H9 (cell line): ENCODE measurements around the gene MAN1A1. TPM values are rescaled to one million over a fixed set of nuclear protein-coding genes. Genes with fewer than 3 reads are reported as not detected.

ENCODE experiments used
- DNase-seq: peaks from one replicate; pipeline ENCODE4 v3.0.0-alpha.2; 2017
- H2AFZ ChIP-seq: one replicate; pipeline ENCODE4 v1.6.1; 2013; ENCODE audit warnings: mild to moderate bottlenecking, low read length, control low read depth, moderate library complexity
- H2AK5ac ChIP-seq: 2 replicates; pipeline ENCODE4 v1.6.1; 2013; ENCODE audit warnings: low read length, control low read depth, mixed read lengths; ENCODE audit not compliant: insufficient read length
- H2BK120ac ChIP-seq: one replicate; pipeline ENCODE4 v1.6.1; 2013; ENCODE audit warnings: low read depth, mild to moderate bottlenecking, low read length, control low read depth, inconsistent platforms; ENCODE audit not compliant: poor library complexity, severe bottlenecking
- H2BK12ac ChIP-seq: 2 replicates; pipeline ENCODE4 v1.6.1; 2013; ENCODE audit warnings: low read length, control low read depth, mixed read lengths, low read depth; ENCODE audit not compliant: insufficient read length
- H2BK15ac ChIP-seq: 2 replicates; pipeline ENCODE4 v1.6.1; 2013; ENCODE audit warnings: low read depth, low read length, control low read depth
- H2BK20ac ChIP-seq: one replicate; pipeline ENCODE4 v1.6.1; 2013; ENCODE audit warnings: low read depth, mild to moderate bottlenecking, low read length, control low read depth, inconsistent platforms; ENCODE audit not compliant: poor library complexity, severe bottlenecking
- H2BK5ac ChIP-seq: 2 replicates; pipeline ENCODE4 v1.6.1; 2013; ENCODE audit warnings: low read length, control low read depth, mixed read lengths; ENCODE audit not compliant: insufficient read length
- H3K14ac ChIP-seq: 2 replicates; pipeline ENCODE4 v1.6.1; 2013; ENCODE audit warnings: low read length, control low read depth; ENCODE audit not compliant: insufficient read depth
- H3K18ac ChIP-seq: 2 replicates; pipeline ENCODE4 v1.6.1; 2013; ENCODE audit warnings: low read depth, mild to moderate bottlenecking, mixed read lengths, low read length, control low read depth; ENCODE audit not compliant: insufficient read length
- H3K23ac ChIP-seq: 2 replicates; pipeline ENCODE4 v1.6.1; 2013; ENCODE audit warnings: low read length, control low read depth, mixed read lengths, low read depth; ENCODE audit not compliant: insufficient read length
- H3K23me2 ChIP-seq: 2 replicates; pipeline ENCODE4 v1.6.1; 2013; ENCODE audit warnings: low read depth, mild to moderate bottlenecking, mixed read lengths, low read length, control low read depth; ENCODE audit not compliant: insufficient read length, poor library complexity, severe bottlenecking
- H3K27ac ChIP-seq: 2 replicates; pipeline ENCODE4 v1.5.1; 2013; ENCODE audit warnings: low read length, control low read depth, mixed read lengths, low read depth; ENCODE audit not compliant: insufficient read length
- H3K27me3 ChIP-seq: 2 replicates; pipeline ENCODE4 v1.6.1; 2013; ENCODE audit warnings: low read length, control low read depth, inconsistent platforms; ENCODE audit not compliant: insufficient read depth
- H3K4ac ChIP-seq: 2 replicates; pipeline ENCODE4 v1.6.1; 2013; ENCODE audit warnings: low read depth, mild to moderate bottlenecking, control low read depth, inconsistent platforms, low read length, moderate library complexity
- H3K4me1 ChIP-seq: 2 replicates; pipeline ENCODE4 v1.6.1; 2013; ENCODE audit warnings: low read length, control low read depth, inconsistent platforms; ENCODE audit not compliant: insufficient read depth
- H3K4me2 ChIP-seq: 2 replicates; pipeline ENCODE4 v1.6.1; 2013; ENCODE audit warnings: low read length, control low read depth, mixed read lengths; ENCODE audit not compliant: insufficient read length, insufficient read depth
- H3K56ac ChIP-seq: 2 replicates; pipeline ENCODE4 v1.6.1; 2013; ENCODE audit warnings: low read depth, mild to moderate bottlenecking, mixed read lengths, low read length, control low read depth; ENCODE audit not compliant: insufficient read length
- H3K79me1 ChIP-seq: 2 replicates; pipeline ENCODE4 v1.6.1; 2013; ENCODE audit warnings: low read depth, mild to moderate bottlenecking, moderate library complexity, low read length, control low read depth, inconsistent platforms; ENCODE audit not compliant: insufficient read depth, poor library complexity, severe bottlenecking
- H3K79me2 ChIP-seq: 2 replicates; pipeline ENCODE4 v1.6.1; 2013; ENCODE audit warnings: low read length, control low read depth, inconsistent platforms; ENCODE audit not compliant: insufficient read depth
- H3K9ac ChIP-seq: 2 replicates; pipeline ENCODE4 v1.6.1; 2013; ENCODE audit warnings: low read length, control low read depth, mixed read lengths; ENCODE audit not compliant: insufficient read length; ENCODE audit errors: extremely low read depth
- H3K9me3 ChIP-seq: one replicate; pipeline ENCODE4 v1.6.1; 2013; ENCODE audit warnings: low read depth, low read length, inconsistent platforms; ENCODE audit not compliant: control insufficient read depth
- H3T11ph ChIP-seq: one replicate; pipeline ENCODE4 v1.6.1; 2013; ENCODE audit warnings: mild to moderate bottlenecking, low read length, control low read depth, inconsistent platforms
- H4K20me1 ChIP-seq: one replicate; pipeline ENCODE4 v1.6.1; 2013; ENCODE audit not compliant: control insufficient read depth, insufficient read length, insufficient read depth
- H4K5ac ChIP-seq: 2 replicates; pipeline ENCODE4 v1.6.1; 2013; ENCODE audit warnings: low read depth, mild to moderate bottlenecking, mixed read lengths, low read length, control low read depth; ENCODE audit not compliant: insufficient read length
- H4K8ac ChIP-seq: replicated peaks from 2 replicates; pipeline ENCODE4 v1.6.1; 2013; ENCODE audit warnings: low read length, control low read depth, mixed read lengths, low read depth; ENCODE audit not compliant: insufficient read length
- H4K91ac ChIP-seq: 2 replicates; pipeline ENCODE4 v1.6.1; 2013; ENCODE audit warnings: low read depth, mild to moderate bottlenecking, moderate library complexity, mixed read lengths, low read length, control low read depth; ENCODE audit not compliant: insufficient read length
- H3K27ac Mint-ChIP-seq, 3 experiments: 2 replicates in 2 of 3; 3 replicates in 1 of 3; pipeline ENCODE4 v1.8.0; 2020 to 2021; ENCODE audit warnings: mixed read lengths in 3 of 3, mild to moderate bottlenecking in 1 of 3, moderate library complexity in 1 of 3
- H3K27me3 Mint-ChIP-seq: 2 replicates; pipeline ENCODE4 v1.8.0; 2021; ENCODE audit warnings: low read depth, mild to moderate bottlenecking, moderate library complexity, mixed read lengths
- H3K36me3 Mint-ChIP-seq, 3 experiments: 2 replicates in 2 of 3; 3 replicates in 1 of 3; pipeline ENCODE4 v1.8.0; 2020 to 2021; ENCODE audit warnings: low read depth in 3 of 3, mixed read lengths in 3 of 3; ENCODE audit not compliant: insufficient read depth in 1 of 3
- H3K4me1 Mint-ChIP-seq, 2 experiments: 2 replicates each; pipeline ENCODE4 v1.8.0; 2020; ENCODE audit warnings: mixed read lengths in 2 of 2
- H3K4me3 Mint-ChIP-seq, 2 experiments: 2 replicates in 1 of 2; 3 replicates in 1 of 2; pipeline ENCODE4 v1.8.0; 2020 to 2021; ENCODE audit warnings: mild to moderate bottlenecking in 2 of 2, mixed read lengths in 2 of 2, moderate library complexity in 1 of 2
- H3K9me3 Mint-ChIP-seq, 2 experiments: 2 replicates in 1 of 2; 3 replicates in 1 of 2; pipeline ENCODE4 v1.8.0; 2020; ENCODE audit warnings: mild to moderate bottlenecking in 2 of 2, mixed read lengths in 2 of 2, moderate library complexity in 1 of 2
- CTCF ChIP-seq: fragments of 200-600 bp; sonication (generic); conservative IDR thresholded peaks from 3 replicates; pipeline ENCODE4 v1.8.0; 2021; ENCODE audit warnings: antibody characterized with exemption, mild to moderate bottlenecking
- WGBS: extraction: QIAGEN DNeasy Blood & Tissue Kit; methylation state at CpG from one replicate; pipeline ENCODE4 v1.1.7; 2013; ENCODE audit warnings: missing lambda C conversion rate, low lambda C conversion rate, mixed read lengths; ENCODE audit not compliant: insufficient read length; ENCODE audit errors: extremely low coverage; 5-methylcytosine and 5-hydroxymethylcytosine counted together
- total RNA-seq: library from RNA; stranded (reverse); gene quantifications from 2 replicates; pipeline ENCODE4 v1.2.1, GENCODE V29; 2021

Gene MAN1A1
- total RNA-seq, 1 experiment from 2014 or later: 1.6 TPM

GRCh38 chr6:119129968-119130484, 219.5 kb downstream of the MAN1A1 start:
- Histone ChIP-seq H3K79me2 (no peaks in the 10 kb centered on the region), H2AFZ (no peak overlapping the region), H3K23ac (no peak overlapping the region), H3T11ph (no peak overlapping the region), H3K27ac (no peak overlapping the region), H2BK5ac (no peak overlapping the region), H3K9me3 (no peaks in the 10 kb centered on the region), H3K4me1 (no peaks in the 10 kb centered on the region; the same call in 1 of the 2 replicates), H2BK20ac (no peak overlapping the region), H3K14ac (no peak overlapping the region), H2BK15ac (no peak overlapping the region), H3K4ac (no peak overlapping the region), H4K5ac (no peak overlapping the region), H3K56ac (no peak overlapping the region), H4K8ac (no peak overlapping the region), H2AK5ac (no peak overlapping the region), H4K20me1 (no peaks in the 10 kb centered on the region), H3K23me2 (no peaks in the 10 kb centered on the region), H2BK120ac (no peak overlapping the region), H3K4me2 (no peak overlapping the region), H3K18ac (no peak overlapping the region), H3K79me1 (no peaks in the 10 kb centered on the region), H3K9ac (no peak overlapping the region), H3K27me3 (no peaks in the 10 kb centered on the region), H4K91ac (no peak overlapping the region), H2BK12ac (no peak overlapping the region)
- TF ChIP-seq CTCF: no peak
- Mint-ChIP-seq H3K4me3 (no peak overlapping the region), H3K27ac (no peak overlapping the region), H3K27me3 (no peaks in the 10 kb centered on the region), H3K9me3 (no peaks in the 10 kb centered on the region; a peak in 1 of 5 replicates), H3K4me1 (peaks cover 21 to 27% of the 10 kb centered on the region in 2 experiments), H3K36me3 (no peaks in the 10 kb centered on the region; a peak in 1 of 7 replicates)
- DNase-seq: no peak
- no CpG with 5 or more reads among the region's 2 CpGs for WGBS
